Cardiac atrium fibroblast (primary cell): ENCODE data around the gene LCMT1. TPM values are rescaled to one million over a fixed set of nuclear protein-coding genes. Genes with fewer than 3 reads are reported as not detected.

Experiments used
- total RNA-seq: library from RNA; depleted of rRNA; stranded (reverse); fragments of >200 nt; gene quantifications from 2 replicates; pipeline ENCODE4 v1.2.3, GENCODE V29; 2015

The LCMT1 gene
- total RNA-seq: 17.2 and 28.5 TPM in 2 replicates

GRCh38 chr16:25111403-25112166, at the start of gene LCMT1:
LCMT1 (plus strand) TSS chr16:25111742; CDS start chr16:25111884, 142 bp downstream.

Other genes with a start within 250 kb of the LCMT1 start
- 13.2 and 21.4 TPM in 2 replicates for gene ARHGAP17, start 96.4 kb upstream of the LCMT1 start, total RNA-seq
- gene AQP8, start 105.2 kb downstream of the LCMT1 start, total RNA-seq: not detected in 2 replicates
- gene ZKSCAN2, start 146.1 kb downstream of the LCMT1 start, total RNA-seq: 2.0 and 3.2 TPM in 2 replicates